Endometrium (tissue), 2 donors: Measurements from ENCODE around the gene GPHN.

Source experiments
- FAIRE-seq: peaks from 2 replicates; lab custom pipeline; 2012; peaks lifted over from hg19 to GRCh38; lab: Jason Lieb, UNC
- donor health status: control.
- donor health status: control.

The GPHN gene

DNA sequence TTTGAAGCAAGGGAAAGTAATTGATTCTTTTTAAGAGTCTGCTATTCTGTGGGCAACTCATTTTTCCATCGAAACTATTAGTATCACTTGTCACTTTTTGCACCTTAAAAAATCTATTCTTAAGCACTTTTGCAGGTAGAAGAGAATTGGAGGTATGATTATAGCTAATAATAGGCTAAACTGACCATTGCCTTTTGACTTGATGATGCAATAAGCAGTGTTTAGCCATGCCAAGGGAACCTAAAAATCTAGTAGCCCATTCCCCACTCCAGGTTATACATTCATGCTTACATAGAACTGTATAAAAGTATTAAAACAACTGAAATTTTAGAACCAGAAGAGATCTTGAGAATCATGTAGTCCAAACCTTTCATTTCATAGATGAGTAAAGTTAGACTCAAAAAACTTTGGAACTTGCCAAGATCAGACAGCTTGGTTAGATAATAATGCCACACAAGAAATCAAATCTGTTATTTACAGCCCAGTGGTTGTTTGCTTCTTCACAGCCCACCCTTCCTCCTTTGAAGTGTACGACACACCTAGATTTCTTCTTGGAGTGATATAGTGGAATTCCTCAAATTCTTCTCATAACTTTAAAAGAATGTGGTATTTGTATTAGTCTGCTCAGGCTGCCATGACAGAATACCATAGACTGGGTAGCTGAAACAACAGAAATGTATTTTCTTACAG, 659.6 kb downstream of the GPHN start:
- no peak for FAIRE-seq

DNA sequence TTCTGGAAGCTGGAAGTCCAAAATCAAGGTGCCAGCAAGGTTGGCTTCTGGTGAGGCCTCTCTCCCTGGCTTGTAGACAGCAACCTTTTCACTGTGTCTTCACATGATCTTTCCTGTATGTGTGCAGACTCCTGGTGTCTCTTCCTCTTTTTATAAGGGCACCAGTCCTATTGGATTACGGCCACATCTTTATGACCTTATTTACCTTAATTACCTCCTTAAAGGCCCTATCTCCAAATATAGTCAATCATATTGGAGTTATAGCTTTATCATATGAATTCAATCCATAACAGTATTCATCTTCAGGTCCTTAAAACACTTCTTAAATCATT, 660.1 kb downstream of the GPHN start:
- no peak for FAIRE-seq

DNA sequence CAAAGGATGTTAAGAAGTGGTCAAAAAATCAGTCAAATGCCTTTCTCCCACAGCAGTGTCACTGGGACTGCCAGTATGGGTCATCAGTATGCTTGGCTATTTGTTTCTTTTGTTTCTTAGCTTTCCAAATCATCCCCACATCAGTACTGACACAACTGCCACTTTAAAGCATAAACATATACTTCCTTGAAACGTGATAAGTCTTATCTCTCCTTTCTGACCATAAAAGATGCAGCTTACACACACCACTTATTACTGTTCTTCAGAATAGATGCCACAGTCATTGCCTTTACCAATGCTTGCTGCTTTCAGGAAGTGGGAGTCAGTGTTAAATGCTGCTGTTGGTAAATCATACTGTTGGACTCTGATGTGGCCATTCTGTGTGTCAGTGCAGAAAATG, 662.7 kb downstream of the GPHN start:
- FAIRE-seq = no peak

DNA sequence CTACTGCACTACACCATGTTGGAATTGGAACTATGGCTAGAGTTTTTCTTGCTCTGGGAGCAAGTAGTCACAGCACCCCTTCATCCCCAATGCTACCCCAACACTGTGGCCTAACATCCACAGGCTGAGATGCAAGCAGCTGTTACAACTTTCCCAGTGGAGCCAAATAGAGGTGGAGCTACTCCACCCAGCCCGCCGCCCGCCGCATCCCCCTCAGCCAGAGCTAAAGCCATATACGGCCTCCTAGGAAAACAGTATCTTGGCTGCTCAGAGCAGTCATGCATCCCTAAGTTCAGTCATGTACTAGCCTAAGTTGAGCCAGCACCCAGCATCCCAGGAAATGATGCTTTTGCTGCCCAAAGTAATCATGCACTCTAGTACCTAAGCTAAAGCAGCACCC, 664.1 kb downstream of the GPHN start:
- no peak for FAIRE-seq

DNA sequence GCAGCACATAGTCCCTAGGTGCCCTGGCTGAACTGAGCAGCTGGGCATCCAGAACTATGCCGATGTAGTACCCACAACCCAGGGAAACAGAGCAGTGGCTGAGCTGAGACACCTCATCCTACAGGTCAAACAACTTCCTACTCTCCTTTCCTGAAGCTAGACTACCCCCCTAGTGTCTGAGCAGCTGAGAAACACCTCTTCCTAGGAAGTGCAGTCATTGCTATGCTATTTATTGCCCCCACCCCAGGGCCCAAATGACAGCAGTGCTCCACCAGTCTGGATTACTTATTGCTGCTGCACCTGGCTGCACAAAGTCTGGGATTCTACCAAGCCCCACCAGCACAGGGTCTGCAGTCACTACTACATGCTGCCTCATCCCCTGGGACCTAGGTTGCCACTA, 664.6 kb downstream of the GPHN start:
- FAIRE-seq = no peak

DNA sequence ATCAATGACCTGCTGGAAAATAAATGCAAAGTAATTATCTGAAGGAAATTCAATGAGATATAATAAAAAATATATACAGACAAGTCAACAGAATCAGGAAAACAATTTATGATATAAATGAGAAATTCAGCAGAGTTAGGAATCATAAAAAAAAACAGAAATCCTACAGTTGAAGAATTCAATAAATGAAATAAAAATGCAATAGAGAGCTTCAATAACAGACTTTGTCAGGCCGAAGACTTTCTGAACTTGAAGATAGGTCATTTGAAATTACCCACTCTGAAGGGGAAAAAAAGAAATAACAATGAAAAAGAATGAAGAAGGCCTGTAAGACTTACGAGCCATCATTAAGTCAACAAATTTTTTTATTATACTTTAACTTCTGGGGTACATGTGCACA, 665.8 kb downstream of the GPHN start:
- FAIRE-seq = no peak

DNA sequence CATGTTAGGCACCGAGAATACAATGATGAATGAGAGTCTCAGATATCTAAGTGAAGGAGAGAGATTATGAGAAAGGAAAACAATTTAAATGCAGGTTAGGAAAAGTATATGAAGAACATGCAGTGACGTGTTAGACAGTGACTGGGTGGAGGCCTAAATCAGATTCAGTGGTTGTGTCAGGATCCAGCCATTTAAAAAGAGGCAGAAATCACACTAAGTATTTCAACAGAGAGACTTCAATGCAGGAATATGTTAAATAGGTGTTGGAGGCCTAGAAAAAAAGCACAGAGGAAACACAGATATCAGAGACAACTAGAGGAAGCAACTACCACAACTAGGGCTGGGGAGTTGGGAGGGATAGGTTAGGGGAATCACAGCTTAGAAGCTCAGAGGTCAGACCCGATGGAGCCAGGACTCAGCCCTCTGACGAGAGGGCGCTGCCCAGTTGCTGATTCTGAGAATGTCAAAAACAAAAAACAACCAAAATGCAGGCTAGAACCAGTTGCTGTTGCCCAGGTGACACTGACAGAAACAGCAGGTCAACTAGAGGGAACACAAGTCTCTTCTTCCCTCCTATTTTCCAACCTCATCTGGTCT, 678.3 kb downstream of the GPHN start:
- no peak for FAIRE-seq

DNA sequence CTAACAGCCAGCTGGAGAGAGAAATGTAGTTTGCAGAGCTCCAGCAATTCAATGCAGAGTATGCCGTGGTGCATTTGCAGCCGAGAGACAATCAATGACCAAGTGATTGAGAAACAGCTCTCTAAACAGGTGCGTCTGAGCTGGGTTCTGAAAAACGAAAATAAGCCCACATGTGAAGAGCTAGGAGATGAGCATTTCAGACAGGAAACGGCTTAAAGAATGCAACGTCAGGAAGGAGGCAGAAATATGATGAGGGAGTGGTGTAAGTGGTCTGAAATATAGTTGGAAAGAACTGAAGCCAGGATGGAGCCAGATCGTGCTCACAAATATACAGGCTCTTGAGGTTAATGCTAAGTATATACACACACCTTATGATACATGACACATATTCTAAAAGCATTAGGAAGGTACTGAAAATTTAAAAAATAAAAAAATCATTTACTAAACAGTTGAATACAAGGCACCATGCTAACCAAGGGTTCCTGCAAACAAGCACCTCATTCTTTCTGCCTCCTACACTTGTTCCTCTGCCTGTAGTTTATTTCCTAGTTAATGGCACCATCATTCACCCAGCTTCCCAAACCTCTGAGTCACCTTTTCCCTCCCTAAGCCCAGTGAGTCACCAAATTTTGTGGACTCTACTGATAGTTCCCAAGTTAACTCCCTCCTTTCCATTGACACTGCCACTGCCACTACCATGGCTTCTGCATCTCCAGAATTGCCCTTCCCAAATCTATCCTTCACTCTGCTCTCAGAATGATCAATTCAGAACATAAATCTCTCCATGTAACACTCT, 679.0 kb downstream of the GPHN start:
- no peak for FAIRE-seq

DNA sequence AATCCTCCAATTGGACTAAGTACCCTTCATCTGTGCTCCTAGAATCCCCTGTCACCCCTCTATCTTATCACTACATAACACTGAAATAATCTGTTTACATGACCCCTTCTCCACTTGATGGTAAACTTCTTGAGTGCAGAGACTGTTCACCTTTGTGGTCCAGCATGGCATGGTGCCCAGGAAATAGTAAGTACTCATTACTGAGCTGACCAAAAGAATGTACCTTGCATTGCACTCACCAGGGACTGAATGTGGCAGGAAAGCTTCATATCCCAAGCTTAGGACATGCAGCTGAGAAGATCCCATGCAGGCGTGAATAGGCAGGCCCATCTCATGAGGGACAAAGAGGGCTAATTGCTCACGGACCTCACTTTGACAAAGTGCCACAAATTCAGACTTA, 679.9 kb downstream of the GPHN start:
- FAIRE-seq = no peak

DNA sequence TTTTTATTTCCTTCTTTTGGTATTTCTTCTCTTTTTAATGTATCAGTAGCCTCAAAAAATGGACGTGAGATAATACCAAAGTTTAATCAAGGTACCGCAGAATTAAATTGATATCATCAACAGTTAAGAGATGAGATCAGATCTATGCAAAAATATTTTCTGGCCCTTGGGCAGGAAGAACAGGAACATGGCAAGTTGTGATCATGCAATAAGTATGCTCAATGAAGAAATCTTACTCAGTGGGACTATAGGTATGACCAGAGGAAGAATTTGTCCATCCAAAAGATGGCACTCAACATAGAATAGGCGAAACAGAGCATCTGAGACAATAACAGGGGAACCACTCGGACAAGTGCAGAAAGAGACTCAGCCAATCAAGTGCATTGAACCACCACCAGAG, 680.4 kb downstream of the GPHN start:
- no peak for FAIRE-seq

DNA sequence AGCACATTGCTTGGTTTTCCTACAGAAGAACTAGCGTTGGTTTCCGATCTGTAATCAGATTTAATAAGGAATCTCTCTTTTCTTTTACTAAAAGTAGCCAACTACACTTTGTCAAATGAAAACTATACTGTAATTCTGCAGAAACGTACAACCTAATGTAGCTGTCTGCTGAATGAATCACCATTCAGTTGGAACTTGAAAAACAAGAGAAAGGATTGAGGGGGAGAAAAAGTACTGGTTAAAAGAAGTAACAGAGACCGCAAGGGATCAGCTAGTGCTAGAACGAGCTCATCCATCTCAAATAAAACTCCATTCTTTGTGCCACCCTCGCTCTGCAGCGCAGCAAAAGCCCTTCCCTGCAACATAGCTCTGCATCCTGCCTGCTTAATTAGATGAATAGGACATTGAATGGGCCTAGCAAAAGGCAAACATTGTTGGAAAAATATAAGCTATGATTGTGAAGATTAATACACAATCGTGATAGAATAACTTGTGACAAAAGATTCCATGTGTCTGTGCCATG, 683.9 kb downstream of the GPHN start:
- no peak for FAIRE-seq

DNA sequence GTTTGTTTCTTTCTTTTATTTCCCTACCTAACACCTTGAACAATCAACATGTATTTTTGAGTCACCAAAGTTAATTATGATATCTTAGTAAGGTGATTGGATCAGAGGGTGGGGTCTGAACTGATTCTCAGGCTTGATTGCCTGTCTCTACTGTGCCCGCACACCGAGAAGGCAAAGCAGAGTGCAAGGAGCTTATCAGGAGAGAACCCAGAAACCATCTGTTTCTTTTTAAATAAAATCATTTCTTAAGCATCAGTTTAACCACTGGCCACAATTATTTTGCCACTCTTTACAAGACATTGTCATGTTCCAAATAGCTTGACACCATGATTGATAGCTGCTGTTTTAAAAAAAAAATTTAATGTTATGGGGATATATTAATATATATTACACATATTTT, 684.4 kb downstream of the GPHN start:
- no peak for FAIRE-seq

DNA sequence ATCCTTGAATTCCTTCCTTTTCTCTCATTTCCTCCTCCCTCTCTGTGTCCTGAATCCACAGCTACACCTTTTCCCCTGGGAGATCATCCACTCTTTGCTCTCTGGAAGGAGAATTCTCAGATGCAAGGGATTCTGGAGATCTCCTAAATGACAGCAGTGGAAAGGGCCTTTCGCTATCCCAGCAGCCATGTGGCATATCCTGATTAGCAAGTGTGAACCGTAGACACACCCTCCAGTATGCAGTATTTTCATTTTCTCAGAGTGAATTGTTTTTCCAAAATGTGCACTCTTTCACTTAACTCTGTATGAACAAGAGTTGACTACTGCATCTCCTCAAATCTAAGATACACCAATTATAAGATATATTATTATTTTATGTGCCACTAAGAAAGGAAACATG, 687.3 kb downstream of the GPHN start:
- FAIRE-seq = no peak

DNA sequence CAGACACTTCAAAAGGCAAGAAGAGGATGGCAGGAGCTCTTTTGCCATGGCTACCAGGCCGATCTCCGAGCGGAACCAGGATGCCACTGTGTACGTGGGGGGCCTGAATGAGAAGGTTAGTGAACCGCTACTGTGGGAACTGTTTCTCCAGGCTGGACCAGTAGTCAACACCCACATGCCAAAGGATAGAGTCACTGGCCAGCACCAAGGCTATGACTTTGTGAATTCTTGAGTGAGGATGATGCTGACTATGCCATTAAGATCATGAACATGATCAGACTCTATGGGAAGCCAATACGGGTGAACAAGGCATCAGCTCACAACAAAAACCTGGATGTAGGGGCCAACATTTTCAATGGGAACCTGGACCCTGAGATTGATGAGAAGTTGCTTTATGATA, 691.1 kb downstream of the GPHN start:
- no peak for FAIRE-seq

DNA sequence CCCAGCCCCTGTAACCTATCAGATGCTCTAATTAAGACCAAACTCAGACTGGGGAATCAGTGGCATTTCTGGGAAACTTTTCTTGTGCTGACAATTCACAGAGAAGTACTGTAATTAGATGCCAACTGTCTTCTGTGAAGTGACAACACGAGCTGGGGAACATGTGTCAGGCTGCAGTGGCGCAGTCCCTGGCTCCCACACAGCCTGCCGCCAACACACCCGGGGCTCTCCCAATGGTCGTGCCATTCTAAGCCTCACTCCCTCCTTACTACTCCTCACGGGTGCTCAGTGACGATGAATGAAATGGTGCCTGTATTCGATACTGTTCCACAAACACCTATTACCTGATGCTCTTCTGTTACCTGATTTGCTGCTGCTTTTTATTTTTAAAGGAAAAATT, 699.9 kb downstream of the GPHN start:
- FAIRE-seq = no peak

DNA sequence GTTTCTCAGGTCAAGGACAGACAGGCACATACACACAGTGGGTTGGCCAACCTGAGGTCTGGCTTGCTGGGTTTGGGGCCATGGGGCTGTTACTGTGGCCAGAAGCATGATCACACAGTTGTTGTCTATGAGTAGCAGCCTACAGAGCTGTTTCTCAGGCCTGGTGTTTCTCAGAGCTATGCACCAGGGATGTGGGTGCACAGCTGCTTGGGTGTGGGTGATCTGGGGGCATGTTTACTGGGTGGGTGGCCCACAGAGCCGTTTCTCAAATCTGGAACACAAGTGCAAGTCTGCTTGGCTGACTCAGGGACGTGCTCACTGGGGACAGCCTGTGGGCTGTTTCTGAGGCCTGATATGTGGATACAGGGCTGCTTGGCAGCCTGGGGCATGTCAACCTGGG, 710.2 kb downstream of the GPHN start:
- FAIRE-seq = no peak

DNA sequence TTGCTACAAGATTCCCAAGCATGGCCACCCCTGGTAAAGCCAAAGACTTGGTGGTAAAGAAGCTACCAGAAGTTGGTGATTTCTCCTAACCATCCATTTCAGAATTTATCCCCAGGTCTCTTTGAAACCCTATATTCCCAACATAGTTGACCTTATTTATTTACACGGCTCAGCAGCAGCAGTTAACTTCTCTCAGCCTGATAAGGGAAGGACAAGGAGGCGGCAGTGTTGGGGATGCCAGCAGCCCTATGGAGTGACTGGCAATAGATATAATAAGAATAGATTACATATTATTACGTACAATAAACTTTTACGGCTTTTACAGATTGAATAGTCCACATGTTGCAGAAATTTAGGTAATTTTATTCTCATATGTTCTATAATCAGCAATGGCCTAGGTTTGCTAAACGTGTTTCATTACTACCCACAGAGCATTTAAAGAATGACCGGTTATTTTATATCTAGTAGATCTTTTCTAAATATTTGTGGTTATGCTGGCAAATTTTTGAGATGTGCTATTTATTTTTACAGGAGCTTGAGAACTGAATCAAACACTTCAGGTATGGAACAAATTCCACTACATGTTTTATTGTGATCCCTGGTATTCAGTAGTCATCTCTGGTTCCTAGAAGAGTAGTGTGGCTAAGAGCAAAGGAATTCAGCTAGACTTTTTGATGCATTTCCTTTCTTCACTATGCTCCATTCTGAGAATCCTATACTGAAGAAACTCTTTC, 713.5 kb downstream of the GPHN start:
- FAIRE-seq = no peak

DNA sequence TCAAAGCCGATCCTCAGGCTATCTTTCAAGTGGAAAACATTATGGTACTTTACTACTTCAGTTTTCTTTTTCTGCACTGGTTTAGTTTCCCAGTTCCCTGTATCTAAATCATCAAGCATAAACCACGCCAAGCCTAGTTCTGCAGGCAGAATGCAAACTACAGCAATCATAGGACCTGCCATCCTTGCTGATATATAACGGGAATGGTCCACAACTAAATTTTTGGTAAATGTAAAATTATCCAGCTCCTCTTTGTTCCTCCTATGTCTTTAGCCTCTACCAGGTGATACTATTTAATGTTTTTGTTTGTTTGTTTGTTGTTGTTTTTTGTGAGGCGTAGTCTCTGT, 714.0 kb downstream of the GPHN start:
- FAIRE-seq = no peak

DNA sequence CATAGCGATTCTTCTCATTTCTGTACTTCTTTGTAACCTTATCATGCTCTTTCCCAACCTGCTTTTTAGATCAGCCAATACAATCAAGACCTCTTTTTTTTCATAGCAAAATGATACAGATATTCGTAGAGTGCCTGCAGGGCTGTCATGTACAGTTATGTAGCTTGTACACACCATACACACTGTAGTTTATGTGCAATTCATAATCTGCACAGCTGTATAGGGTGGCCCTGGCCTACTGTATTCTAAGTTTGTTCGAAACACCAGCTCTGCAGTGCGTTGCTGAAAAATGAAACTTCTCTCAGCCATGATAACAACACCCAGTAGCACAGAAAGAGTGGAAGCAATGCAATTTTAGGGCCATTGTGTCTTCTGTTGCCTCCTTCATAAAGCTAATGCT, 717.6 kb downstream of the GPHN start:
- FAIRE-seq = no peak

DNA sequence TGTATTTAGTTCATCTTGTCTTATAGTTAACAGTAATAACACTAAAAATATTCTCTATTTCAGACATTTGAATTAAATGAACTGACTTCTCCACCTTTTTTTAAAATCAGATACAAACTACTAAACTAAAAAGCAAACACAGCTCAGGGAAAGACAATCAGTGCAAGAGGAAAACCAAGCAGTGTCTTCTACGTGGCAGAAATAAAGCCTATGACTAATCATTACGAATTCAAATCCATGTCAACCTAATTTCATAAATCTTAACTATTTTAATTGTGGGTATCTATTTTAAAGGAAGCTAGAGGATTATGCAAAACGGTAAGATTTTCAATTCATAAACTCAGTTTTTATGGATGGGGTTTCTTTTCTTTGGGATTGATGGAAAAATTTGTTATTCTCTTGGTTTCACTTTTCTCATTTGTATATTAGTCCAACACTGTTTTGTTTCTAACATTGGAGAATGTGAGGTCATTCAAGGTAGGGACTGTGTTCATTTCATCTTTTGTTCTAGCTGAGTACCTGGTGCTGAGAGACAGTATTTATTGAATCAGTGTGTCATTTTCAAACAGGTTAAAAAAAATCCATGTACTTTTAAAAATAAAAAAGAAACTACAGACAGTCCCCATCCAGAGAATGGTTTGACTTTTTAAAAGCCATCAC, 720.5 kb downstream of the GPHN start:
- no peak for FAIRE-seq
